GM19025 (cell line): ENCODE data around the gene SMCO4.
"Not testable (repeated sequence)": the region's sequence is repeated elsewhere in the genome, so short reads cannot be mapped to it uniquely, and the experiment has no call there.

ENCODE experiments used
- ATAC-seq: cut with Tn5 transposase; IDR thresholded peaks from one replicate; pipeline ENCODE4 v1.9.1; 2021; ENCODE audit warnings: mild to moderate bottlenecking, low read depth, moderate library complexity; ENCODE audit not compliant: unreplicated experiment

SMCO4 gene

GRCh38 chr11:93543292-93543977, at the start of gene SMCO4:
Gene SMCO4, minus strand, starts transcription at chr11:93543391. Its CDS starts 64,202 bp downstream, at chr11:93479189.
- peak; percentile 87 for ATAC-seq

- peak; percentile 58 for ATAC-seq
Measured at GRCh38 chr11:93591247-93591898, 48.2 kb upstream of the SMCO4 start.

- no peak for ATAC-seq
Measured at GRCh38 chr11:93589347-93589746, 46.2 kb upstream of the SMCO4 start.

- ATAC-seq = no peak
Measured at GRCh38 chr11:93587858-93588581, 44.8 kb upstream of the SMCO4 start.

GRCh38 chr11:93587425-93587824, 44.2 kb upstream of the SMCO4 start:
- ATAC-seq = not testable (repeated sequence)

- no peak for ATAC-seq
Measured at GRCh38 chr11:93585758-93586157, 42.6 kb upstream of the SMCO4 start.

GRCh38 chr11:93583490-93583889, 40.3 kb upstream of the SMCO4 start:
- ATAC-seq = no peak

GRCh38 chr11:93579187-93579751, 36.1 kb upstream of the SMCO4 start:
- ATAC-seq = no peak

GRCh38 chr11:93577286-93577685, 34.1 kb upstream of the SMCO4 start:
- ATAC-seq = no peak

- not testable (repeated sequence) for ATAC-seq
Measured at GRCh38 chr11:93576870-93577269, 33.7 kb upstream of the SMCO4 start.

GRCh38 chr11:93574638-93575220, 31.5 kb upstream of the SMCO4 start:
- no peak for ATAC-seq

- ATAC-seq = no peak
Measured at GRCh38 chr11:93573184-93573583, 30.0 kb upstream of the SMCO4 start.

GRCh38 chr11:93572621-93573020, 29.4 kb upstream of the SMCO4 start:
- no peak for ATAC-seq

- no peak for ATAC-seq
Measured at GRCh38 chr11:93572171-93572570, 29.0 kb upstream of the SMCO4 start.

- no peak for ATAC-seq
Measured at GRCh38 chr11:93571612-93572011, 28.4 kb upstream of the SMCO4 start.

GRCh38 chr11:93570759-93571413, 27.7 kb upstream of the SMCO4 start:
- ATAC-seq = no peak

- no peak for ATAC-seq
Measured at GRCh38 chr11:93569496-93569895, 26.3 kb upstream of the SMCO4 start.

- ATAC-seq = no peak
Measured at GRCh38 chr11:93568726-93569125, 25.5 kb upstream of the SMCO4 start.

GRCh38 chr11:93567401-93567895, 24.3 kb upstream of the SMCO4 start:
- ATAC-seq = no peak

GRCh38 chr11:93564895-93565294, 21.7 kb upstream of the SMCO4 start:
- no peak for ATAC-seq
